Ishikawa (cell line): Measurements from ENCODE around the gene TGM1.

ENCODE experiments used
- CEBPB ChIP-seq: IDR thresholded peaks from 2 replicates; pipeline ENCODE4 v1.6.1; 2012
- CREB1 ChIP-seq: IDR thresholded peaks from 2 replicates; pipeline ENCODE4 v1.6.1; 2012; ENCODE audit warnings: low read depth
- EGR1 ChIP-seq: IDR thresholded peaks from 2 replicates; pipeline ENCODE4 v1.6.1; 2012
- EP300 ChIP-seq: IDR thresholded peaks from 2 replicates; pipeline ENCODE4 v1.6.1; 2012; ENCODE audit warnings: borderline replicate concordance
- FOXM1 ChIP-seq: IDR thresholded peaks from 2 replicates; pipeline ENCODE4 v1.6.1; 2012; ENCODE audit warnings: low read depth, borderline replicate concordance
- NFIC ChIP-seq: IDR thresholded peaks from 2 replicates; pipeline ENCODE4 v1.6.1; 2012
- RAD21 ChIP-seq: IDR thresholded peaks from 2 replicates; pipeline ENCODE4 v1.6.1; 2012; ENCODE audit warnings: low read depth
- REST ChIP-seq: IDR thresholded peaks from 2 replicates; pipeline ENCODE4 v1.6.1; 2012; ENCODE audit warnings: low read depth, mild to moderate bottlenecking
- TAF1 ChIP-seq: IDR thresholded peaks from 2 replicates; pipeline ENCODE4 v1.6.1; 2012; ENCODE audit warnings: low read depth, mild to moderate bottlenecking
- TCF12 ChIP-seq: IDR thresholded peaks from 2 replicates; pipeline ENCODE4 v1.6.1; 2012; ENCODE audit warnings: low read depth
- TEAD4 ChIP-seq: IDR thresholded peaks from 2 replicates; pipeline ENCODE4 v1.6.1; 2012
- YY1 ChIP-seq: IDR thresholded peaks from 2 replicates; pipeline ENCODE4 v1.6.1; 2012; ENCODE audit warnings: low read depth
- ZBTB7A ChIP-seq: IDR thresholded peaks from 2 replicates; pipeline ENCODE4 v1.6.1; 2012; ENCODE audit warnings: low read depth
- TF ChIP-seq, protein P1 (sequence below): IDR thresholded peaks from 2 replicates; pipeline ENCODE4 v1.6.1; 2012
- TF ChIP-seq, protein P2 (sequence below): IDR thresholded peaks from 2 replicates; pipeline ENCODE4 v1.6.1; 2012

TGM1 gene

DNA sequence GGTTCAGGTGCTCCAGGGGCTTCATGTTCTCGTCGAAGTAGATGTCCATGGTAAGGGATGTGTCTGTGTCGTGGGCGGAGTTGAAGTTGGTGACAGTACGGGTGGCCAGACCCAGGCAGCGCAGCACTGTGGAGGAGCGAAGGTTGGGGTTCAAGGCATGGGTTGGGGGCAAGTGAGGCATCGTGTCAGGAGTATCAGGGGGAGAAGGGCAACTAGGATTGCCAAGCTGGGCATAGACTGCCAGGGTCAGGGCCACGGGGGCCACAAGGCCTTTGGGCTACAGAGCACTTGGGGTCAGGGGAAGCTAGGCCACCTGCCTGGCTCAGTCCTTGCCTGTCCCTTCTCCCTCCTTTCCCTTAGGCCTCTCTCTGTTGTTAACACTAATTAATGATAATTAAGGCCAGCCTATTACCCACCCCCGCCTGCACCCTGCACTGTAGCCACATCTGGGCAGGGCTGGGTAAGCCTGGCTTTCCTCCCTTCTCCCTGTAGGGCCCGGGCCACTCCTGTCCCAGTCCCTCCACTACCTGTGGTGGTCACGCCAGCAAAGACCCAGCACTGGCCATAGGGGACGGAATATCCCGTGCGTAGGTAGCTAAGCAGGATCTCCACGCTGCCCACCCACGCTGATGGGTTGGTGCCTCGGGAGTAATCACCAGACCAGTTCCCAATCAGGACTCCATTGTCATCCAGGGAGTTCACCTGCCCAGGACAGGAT is 4.3 kb downstream of the TGM1 start:
- TF ChIP-seq REST = no peak
- TF ChIP-seq, protein P1, sequence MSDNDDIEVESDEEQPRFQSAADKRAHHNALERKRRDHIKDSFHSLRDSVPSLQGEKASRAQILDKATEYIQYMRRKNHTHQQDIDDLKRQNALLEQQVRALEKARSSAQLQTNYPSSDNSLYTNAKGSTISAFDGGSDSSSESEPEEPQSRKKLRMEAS = no peak
- no peak for TF ChIP-seq CEBPB
- TF ChIP-seq NFIC = no peak
- TF ChIP-seq TCF12 = no peak
- TF ChIP-seq ZBTB7A = no peak
- TF ChIP-seq CREB1 = no peak
- TF ChIP-seq, protein P2, sequence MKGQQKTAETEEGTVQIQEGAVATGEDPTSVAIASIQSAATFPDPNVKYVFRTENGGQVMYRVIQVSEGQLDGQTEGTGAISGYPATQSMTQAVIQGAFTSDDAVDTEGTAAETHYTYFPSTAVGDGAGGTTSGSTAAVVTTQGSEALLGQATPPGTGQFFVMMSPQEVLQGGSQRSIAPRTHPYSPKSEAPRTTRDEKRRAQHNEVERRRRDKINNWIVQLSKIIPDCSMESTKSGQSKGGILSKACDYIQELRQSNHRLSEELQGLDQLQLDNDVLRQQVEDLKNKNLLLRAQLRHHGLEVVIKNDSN = no peak
- no peak for TF ChIP-seq RAD21
- no peak for TF ChIP-seq YY1
- TF ChIP-seq EGR1 = no peak
- TF ChIP-seq EP300 = no peak
- TF ChIP-seq FOXM1 = no peak

- no peak for TF ChIP-seq TEAD4
- TF ChIP-seq, protein P1 = no peak
- TF ChIP-seq REST = no peak
- no peak for TF ChIP-seq TCF12
- TF ChIP-seq, protein P2 = no peak
- TF ChIP-seq EP300 = no peak
- TF ChIP-seq ZBTB7A = no peak
- no peak for TF ChIP-seq FOXM1
- TF ChIP-seq EGR1 = no peak
- no peak for TF ChIP-seq NFIC
These were observed 4.9 kb downstream of the TGM1 start for GRCh38 chr14:24258119-24258518.

DNA sequence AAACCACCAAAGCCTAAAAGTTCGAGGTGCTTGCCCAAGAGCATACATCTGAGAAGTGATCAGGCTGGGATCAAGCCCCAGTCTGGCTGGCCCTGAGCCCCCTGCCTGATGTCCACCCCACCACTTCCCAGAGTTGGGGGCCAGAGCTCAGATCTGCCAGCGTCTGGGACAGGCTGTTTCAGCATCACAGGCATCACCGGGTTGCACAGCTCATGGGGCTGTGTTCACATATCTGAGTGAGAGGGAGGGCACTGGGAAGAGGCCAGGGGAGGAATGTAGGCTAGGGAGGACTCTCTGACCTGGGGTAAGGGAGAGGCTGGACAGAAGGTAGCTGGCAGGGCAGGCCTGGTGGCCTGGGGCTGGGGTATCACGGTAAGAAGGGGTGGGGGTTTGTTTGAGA is 6.0 kb downstream of the TGM1 start:
- TF ChIP-seq, protein P1 = no peak
- TF ChIP-seq YY1 (no peak), TEAD4 (no peak), CEBPB (no peak)
- TF ChIP-seq, protein P2 = no peak

DNA sequence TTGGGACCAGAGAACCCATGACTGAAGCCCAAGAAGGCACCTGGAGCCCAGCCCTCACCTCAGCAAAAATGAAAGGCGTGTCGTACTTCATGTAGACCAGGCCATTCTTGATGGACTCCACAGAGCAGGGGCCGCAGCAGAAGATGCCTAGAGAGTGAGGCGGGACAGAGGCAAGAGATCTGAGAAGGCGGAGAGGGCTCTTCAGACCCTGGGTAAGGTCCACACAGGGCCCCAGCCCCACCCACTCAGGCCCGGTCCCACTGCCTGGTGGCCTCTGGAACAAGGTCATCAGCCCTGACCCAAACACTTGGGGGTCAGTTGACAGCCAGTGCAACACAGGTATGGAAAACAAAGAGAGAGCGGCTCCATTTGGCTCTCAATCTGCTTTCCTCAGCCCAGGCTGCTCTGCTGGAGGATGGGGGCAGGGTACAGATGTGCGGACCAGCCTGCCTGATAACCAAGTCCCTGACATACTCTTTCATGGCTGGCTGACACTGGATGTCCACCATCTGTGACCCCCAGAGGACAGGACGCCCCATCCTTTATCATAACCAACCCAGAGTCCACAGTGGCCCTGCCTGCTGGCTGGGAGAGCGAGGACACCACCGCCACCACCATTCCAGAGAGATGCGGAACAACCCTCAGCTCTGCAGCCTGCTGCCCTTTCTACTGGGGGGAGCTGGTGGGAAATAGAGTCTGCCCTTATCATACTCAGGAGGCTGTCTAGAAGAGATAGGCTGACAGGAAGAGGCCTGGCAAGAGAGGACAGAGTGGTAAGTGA is 6.9 kb downstream of the TGM1 start:
- TF ChIP-seq YY1 (no peak), TAF1 (no peak), FOXM1 (no peak)

DNA sequence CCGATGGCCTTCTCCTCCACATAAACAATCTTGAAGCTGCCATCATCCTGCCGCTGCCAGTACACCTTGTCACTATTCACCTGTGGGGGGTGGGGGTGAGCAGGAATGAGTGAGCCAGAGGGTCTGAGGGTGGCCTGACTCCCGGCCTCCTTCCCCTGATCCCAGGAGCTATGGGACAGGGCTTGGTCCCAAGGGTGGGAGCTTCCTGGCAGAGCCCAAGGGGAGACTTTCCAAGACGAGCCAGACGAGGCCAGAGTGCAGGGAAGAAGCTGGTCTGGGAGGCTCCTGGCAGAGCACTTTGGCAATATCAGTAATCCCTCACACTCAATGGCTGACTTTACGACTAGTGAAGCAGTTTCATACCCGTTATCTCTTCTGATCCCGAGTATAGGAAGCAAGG is 7.5 kb downstream of the TGM1 start:
- TF ChIP-seq NFIC (no peak), TCF12 (no peak), EP300 (no peak), CREB1 (no peak), CEBPB (no peak), TAF1 (no peak), FOXM1 (no peak), REST (no peak), ZBTB7A (no peak), YY1 (no peak), EGR1 (no peak), RAD21 (no peak), TEAD4 (no peak)
- TF ChIP-seq, protein P2 = no peak
- TF ChIP-seq, protein P1 = no peak
